ENCODE measurements around the gene PRRT2. TPM values are rescaled to one million over a fixed set of nuclear protein-coding genes. Genes with fewer than 3 reads are reported as not detected.
"Not testable (repeated sequence)": the region's sequence is repeated elsewhere in the genome, so short reads cannot be mapped to it uniquely, and the experiment has no call there.

The PRRT2 gene
- total RNA-seq, 1 donor from 2014 or later, result 2.0 TPM

GRCh38 chr16:29820271-29820701 is 8.3 kb downstream of the PRRT2 start, which contains the start of gene MVP:
TSS of gene MVP (plus strand) at chr16:29820462. CDS start at chr16:29830550, 10,088 bp downstream.
- intact Hi-C loops (cut with micrococcal nuclease), result loop anchor here (1.0 kb wide), 1 partner anchor 12 kb away; no protein-coding TSS in a partner anchor
- peaks cover 54% of the 10 kb centered on the region for H3K36me3 Mint-ChIP-seq (ENCODE audit: low read depth)

GRCh38 chr16:29820730-29821642 is 9.0 kb downstream of the PRRT2 start:
- intact Hi-C loops (cut with micrococcal nuclease), result loop anchor here (1.0 kb wide), 1 partner anchor 13 kb away; no protein-coding TSS in a partner anchor

More at GRCh38 chr16:29820271-29820701, 8.3 kb downstream of the PRRT2 start, which contains the start of gene MVP:
- Mint-ChIP-seq H3K27me3 (ENCODE audit: low read depth) (no peaks in the 10 kb centered on the region), H3K4me1 (ENCODE audit: low read depth) (peaks cover 42% of the 10 kb centered on the region), H3K4me3 (ENCODE audit: low read depth) (peak within 1 kb of the TSS; percentile 97), H3K9me3 (no peaks in the 10 kb centered on the region), H3K27ac (peak within 1 kb of the TSS; percentile 90)
- DNase-seq (ENCODE audit: low spot score), result peak; percentile 52

GRCh38 chr16:29821643-29822115 is 9.7 kb downstream of the PRRT2 start:
- Mint-ChIP-seq H3K27ac (peak overlapping the region; percentile 90), H3K9me3 (no peaks in the 10 kb centered on the region), H3K4me1 (ENCODE audit: low read depth) (peaks cover 50% of the 10 kb centered on the region), H3K27me3 (ENCODE audit: low read depth) (no peaks in the 10 kb centered on the region), H3K4me3 (ENCODE audit: low read depth) (peak overlapping the region; percentile 97), H3K36me3 (ENCODE audit: low read depth) (peaks cover 55% of the 10 kb centered on the region)
- intact Hi-C loops (cut with micrococcal nuclease), result no loop called here
- DNase-seq (ENCODE audit: low spot score), result no peak

More at GRCh38 chr16:29820730-29821642, 9.0 kb downstream of the PRRT2 start:
- Mint-ChIP-seq H3K27me3 (ENCODE audit: low read depth) (no peaks in the 10 kb centered on the region), H3K4me3 (ENCODE audit: low read depth) (peak overlapping the region; percentile 97), H3K27ac (peak overlapping the region; percentile 90), H3K36me3 (ENCODE audit: low read depth) (peaks cover 56% of the 10 kb centered on the region), H3K4me1 (ENCODE audit: low read depth) (peaks cover 45% of the 10 kb centered on the region), H3K9me3 (no peaks in the 10 kb centered on the region)
- DNase-seq (ENCODE audit: low spot score), result no peak

GRCh38 chr16:29824589-29825144 is 12.7 kb downstream of the PRRT2 start:
- Mint-ChIP-seq H3K9me3 (no peaks in the 10 kb centered on the region), H3K27me3 (ENCODE audit: low read depth) (no peaks in the 10 kb centered on the region), H3K36me3 (ENCODE audit: low read depth) (peaks cover 40% of the 10 kb centered on the region), H3K27ac (peak overlapping the region; percentile 86), H3K4me1 (ENCODE audit: low read depth) (peaks cover 42% of the 10 kb centered on the region), H3K4me3 (ENCODE audit: low read depth) (peak overlapping the region; percentile 57)
- DNase-seq (ENCODE audit: low spot score), result no peak
- intact Hi-C loops (cut with micrococcal nuclease), result loop anchor here (1.0 kb wide), 1 partner anchor 16 kb away; no protein-coding TSS in a partner anchor

- no peaks in the 10 kb centered on the region for H3K9me3 Mint-ChIP-seq
- peak overlapping the region; percentile 86 for H3K27ac Mint-ChIP-seq
- H3K27me3 Mint-ChIP-seq (ENCODE audit: low read depth), result no peaks in the 10 kb centered on the region
- H3K36me3 Mint-ChIP-seq (ENCODE audit: low read depth), result peaks cover 39% of the 10 kb centered on the region
- peaks cover 37% of the 10 kb centered on the region for H3K4me1 Mint-ChIP-seq (ENCODE audit: low read depth)
- DNase-seq (ENCODE audit: low spot score), result no peak
- peak overlapping the region; percentile 57 for H3K4me3 Mint-ChIP-seq (ENCODE audit: low read depth)
- intact Hi-C loops (cut with micrococcal nuclease), result loop anchor here (1.0 kb wide), 1 partner anchor 17 kb away; no protein-coding TSS in a partner anchor
Measured at GRCh38 chr16:29825145-29826044, 13.4 kb downstream of the PRRT2 start.

- no peak overlapping the region for H3K27ac Mint-ChIP-seq
- H3K9me3 Mint-ChIP-seq, result no peaks in the 10 kb centered on the region
- intact Hi-C loops (cut with micrococcal nuclease), result no loop called here
- DNase-seq (ENCODE audit: low spot score), result no peak
- H3K4me1 Mint-ChIP-seq (ENCODE audit: low read depth), result peaks cover 37% of the 10 kb centered on the region
- H3K27me3 Mint-ChIP-seq (ENCODE audit: low read depth), result no peaks in the 10 kb centered on the region
- H3K4me3 Mint-ChIP-seq (ENCODE audit: low read depth), result peak overlapping the region; percentile 60
- peaks cover 42% of the 10 kb centered on the region for H3K36me3 Mint-ChIP-seq (ENCODE audit: low read depth)
Measured at GRCh38 chr16:29826342-29826695, 14.3 kb downstream of the PRRT2 start.

GRCh38 chr16:29830774-29831173 is 18.8 kb downstream of the PRRT2 start:
- peaks cover 22% of the 10 kb centered on the region for H3K4me1 Mint-ChIP-seq (ENCODE audit: low read depth)
- H3K36me3 Mint-ChIP-seq (ENCODE audit: low read depth), result peaks cover 56% of the 10 kb centered on the region
- H3K27ac Mint-ChIP-seq, result no peak overlapping the region
- H3K9me3 Mint-ChIP-seq, result no peaks in the 10 kb centered on the region
- intact Hi-C loops (cut with micrococcal nuclease), result no loop called here
- DNase-seq (ENCODE audit: low spot score), result no peak
- no peak overlapping the region for H3K4me3 Mint-ChIP-seq (ENCODE audit: low read depth)
- no peaks in the 10 kb centered on the region for H3K27me3 Mint-ChIP-seq (ENCODE audit: low read depth)

GRCh38 chr16:29831490-29831889 is 19.5 kb downstream of the PRRT2 start:
- no peak overlapping the region for H3K4me3 Mint-ChIP-seq (ENCODE audit: low read depth)
- H3K36me3 Mint-ChIP-seq (ENCODE audit: low read depth), result peaks cover 62% of the 10 kb centered on the region
- H3K27me3 Mint-ChIP-seq (ENCODE audit: low read depth), result no peaks in the 10 kb centered on the region
- intact Hi-C loops (cut with micrococcal nuclease), result no loop called here
- H3K27ac Mint-ChIP-seq, result no peak overlapping the region
- DNase-seq (ENCODE audit: low spot score), result no peak
- H3K9me3 Mint-ChIP-seq, result no peaks in the 10 kb centered on the region
- peaks cover 16% of the 10 kb centered on the region for H3K4me1 Mint-ChIP-seq (ENCODE audit: low read depth)

- H3K27ac Mint-ChIP-seq; H3K9me3 Mint-ChIP-seq; intact Hi-C loops (cut with micrococcal nuclease); H3K27me3 Mint-ChIP-seq (ENCODE audit: low read depth); DNase-seq (ENCODE audit: low spot score); H3K4me1 Mint-ChIP-seq (ENCODE audit: low read depth); H3K4me3 Mint-ChIP-seq (ENCODE audit: low read depth): not testable (repeated sequence)
- peaks cover 71% of the 10 kb centered on the region for H3K36me3 Mint-ChIP-seq (ENCODE audit: low read depth)
Measured at GRCh38 chr16:29833219-29833618, 21.2 kb downstream of the PRRT2 start.

GRCh38 chr16:29834079-29834478 is 22.1 kb downstream of the PRRT2 start:
- peaks cover 71% of the 10 kb centered on the region for H3K36me3 Mint-ChIP-seq (ENCODE audit: low read depth)
- intact Hi-C loops (cut with micrococcal nuclease), result no loop called here
- no peak overlapping the region for H3K27ac Mint-ChIP-seq
- H3K27me3 Mint-ChIP-seq (ENCODE audit: low read depth), result no peaks in the 10 kb centered on the region
- H3K4me3 Mint-ChIP-seq (ENCODE audit: low read depth), result no peak overlapping the region
- H3K4me1 Mint-ChIP-seq (ENCODE audit: low read depth), result peaks cover 6% of the 10 kb centered on the region
- DNase-seq (ENCODE audit: low spot score), result no peak
- H3K9me3 Mint-ChIP-seq, result no peaks in the 10 kb centered on the region

GRCh38 chr16:29835926-29836325 is 23.9 kb downstream of the PRRT2 start:
- intact Hi-C loops (cut with micrococcal nuclease), result no loop called here
- Mint-ChIP-seq H3K36me3 (ENCODE audit: low read depth) (peaks cover 73% of the 10 kb centered on the region), H3K27me3 (ENCODE audit: low read depth) (no peaks in the 10 kb centered on the region), H3K4me1 (ENCODE audit: low read depth) (peaks cover 6% of the 10 kb centered on the region), H3K9me3 (no peaks in the 10 kb centered on the region), H3K27ac (no peak overlapping the region), H3K4me3 (ENCODE audit: low read depth) (no peak overlapping the region)
- DNase-seq (ENCODE audit: low spot score), result no peak

- Mint-ChIP-seq H3K36me3 (ENCODE audit: low read depth) (peaks cover 72% of the 10 kb centered on the region), H3K9me3 (no peaks in the 10 kb centered on the region), H3K4me1 (ENCODE audit: low read depth) (peaks cover 6% of the 10 kb centered on the region), H3K4me3 (ENCODE audit: low read depth) (no peak overlapping the region), H3K27me3 (ENCODE audit: low read depth) (no peaks in the 10 kb centered on the region), H3K27ac (no peak overlapping the region)
- intact Hi-C loops (cut with micrococcal nuclease), result no loop called here
- no peak for DNase-seq (ENCODE audit: low spot score)
Measured at GRCh38 chr16:29836623-29837022, 24.6 kb downstream of the PRRT2 start.
